Left renal cortex interstitium (tissue), 4 donors: Measurements from ENCODE around the gene NHSL2. TPM values are rescaled to one million over a fixed set of nuclear protein-coding genes. Genes with fewer than 3 reads are reported as not detected.

Experiments used
- DNase-seq, 4 donors: peaks; one replicate each; pipeline ENCODE4 v3.0.0-alpha.2; 2013; ENCODE audit warnings: low read depth in 4 of 4, low spot score in 2 of 4, missing footprints in 1 of 4
- polyA plus RNA-seq, 4 donors: library from polyadenylated mRNA; unstranded; fragments of 120-200 nt; gene quantifications; one replicate each; pipeline ENCODE4 v1.2.1, GENCODE V29; 2013; ENCODE audit not compliant: insufficient read length in 4 of 4

NHSL2 gene
- polyA plus RNA-seq, 4 donors, result 7.4 to 10.2 (median 9.3) TPM

GRCh38 chrX:72125331-72126047 is 214.8 kb downstream of the NHSL2 start:
- no peak for DNase-seq

GRCh38 chrX:72126048-72126415 is 215.4 kb downstream of the NHSL2 start:
- DNase-seq, result no peak

- DNase-seq, result peak in 1 of 4 donors; percentile 65
These were observed 216.0 kb downstream of the NHSL2 start for GRCh38 chrX:72126539-72127140.

- DNase-seq, result no peak
These were observed 216.7 kb downstream of the NHSL2 start for GRCh38 chrX:72127332-72127731.

- no peak for DNase-seq
These were observed 217.7 kb downstream of the NHSL2 start for GRCh38 chrX:72128183-72128834.

- DNase-seq, result no peak
These were observed 218.2 kb downstream of the NHSL2 start for GRCh38 chrX:72128881-72129280.

GRCh38 chrX:72129661-72130060 is 219.0 kb downstream of the NHSL2 start:
- DNase-seq, result no peak

GRCh38 chrX:72130156-72130761 is 219.6 kb downstream of the NHSL2 start:
- no peak for DNase-seq

GRCh38 chrX:72130762-72131250 is 220.2 kb downstream of the NHSL2 start:
- no peak for DNase-seq

GRCh38 chrX:72131317-72132294 is 221.0 kb downstream of the NHSL2 start, which contains the start of gene RTL5:
Gene RTL5 (minus strand): TSS chrX:72131915.
- DNase-seq, result peak in 3 of 4 donors; percentile 59 to 85 (median 82)

- DNase-seq, result no peak
These were observed 221.8 kb downstream of the NHSL2 start for GRCh38 chrX:72132456-72132855.

- no peak for DNase-seq
These were observed 223.4 kb downstream of the NHSL2 start for GRCh38 chrX:72133851-72134546.

- no peak for DNase-seq
These were observed 227.3 kb downstream of the NHSL2 start for GRCh38 chrX:72137846-72138495.

GRCh38 chrX:72139538-72139937 is 228.9 kb downstream of the NHSL2 start:
- DNase-seq, result no peak

GRCh38 chrX:72141372-72142004 is 230.8 kb downstream of the NHSL2 start:
- no peak for DNase-seq

- DNase-seq, result no peak
These were observed 231.6 kb downstream of the NHSL2 start for GRCh38 chrX:72142094-72142793.

- DNase-seq, result no peak
These were observed 232.4 kb downstream of the NHSL2 start for GRCh38 chrX:72142794-72143608.
